ENCODE data around the gene SAAL1. TPM values are rescaled to one million over a fixed set of nuclear protein-coding genes. Genes with fewer than 3 reads are reported as not detected.

The SAAL1 gene
- total RNA-seq, 2 donors from 2014 or later = 11.8 to 18.6 TPM

- ATAC-seq (ENCODE audit: insufficient number of reproducible peaks, low FRiP score, low read depth) (no peak), DNase-seq (ENCODE audit: low spot score) (no peak)
- H3K27ac ChIP-seq = no peak overlapping the region
- TF ChIP-seq CTCF (IDR thresholded peaks at IDR 0.05) = no peak
- no peaks in the 10 kb centered on the region for H3K4me1 ChIP-seq (ENCODE audit: control insufficient read depth in 1 of 2, low read depth in 2 of 2)
- no peak overlapping the region for H3K4me3 ChIP-seq
- H3K36me3 ChIP-seq = peaks cover 8% of the 10 kb centered on the region
- no peaks in the 10 kb centered on the region for H3K27me3 ChIP-seq (replicated peaks; ENCODE audit: insufficient read depth)
- H3K9me3 ChIP-seq = no peaks in the 10 kb centered on the region
These were observed 24.3 kb downstream of the SAAL1 start for GRCh38 chr11:18081551-18081950.

GRCh38 chr11:18080451-18080850 is 25.4 kb downstream of the SAAL1 start:
- no peak overlapping the region for H3K27ac ChIP-seq
- no peak overlapping the region for H3K4me3 ChIP-seq
- peaks cover 8% of the 10 kb centered on the region for H3K36me3 ChIP-seq
- no peak for TF ChIP-seq CTCF (IDR thresholded peaks at IDR 0.05)
- no peaks in the 10 kb centered on the region for H3K27me3 ChIP-seq (replicated peaks; ENCODE audit: insufficient read depth)
- DNase-seq (ENCODE audit: low spot score) = no peak
- H3K4me1 ChIP-seq (ENCODE audit: control insufficient read depth in 1 of 2, low read depth in 2 of 2) = no peaks in the 10 kb centered on the region
- no peaks in the 10 kb centered on the region for H3K9me3 ChIP-seq
- ATAC-seq (ENCODE audit: insufficient number of reproducible peaks, low FRiP score, low read depth) = no peak

- no peak for DNase-seq (ENCODE audit: low spot score)
- Histone ChIP-seq H3K4me1 (ENCODE audit: control insufficient read depth in 1 of 2, low read depth in 2 of 2) (no peaks in the 10 kb centered on the region), H3K4me3 (no peak overlapping the region), H3K9me3 (no peaks in the 10 kb centered on the region), H3K27ac (no peak overlapping the region), H3K27me3 (replicated peaks; ENCODE audit: insufficient read depth) (no peaks in the 10 kb centered on the region), H3K36me3 (peaks cover 8% of the 10 kb centered on the region)
- no peak for ATAC-seq (ENCODE audit: insufficient number of reproducible peaks, low FRiP score, low read depth)
- TF ChIP-seq CTCF (IDR thresholded peaks at IDR 0.05) = no peak
These were observed 27.0 kb downstream of the SAAL1 start for GRCh38 chr11:18078909-18079308.

- H3K4me1 ChIP-seq (ENCODE audit: control insufficient read depth in 1 of 2, low read depth in 2 of 2) = no peaks in the 10 kb centered on the region
- no peak for TF ChIP-seq CTCF (IDR thresholded peaks at IDR 0.05)
- H3K4me3 ChIP-seq = no peak overlapping the region
- peaks cover 8% of the 10 kb centered on the region for H3K36me3 ChIP-seq
- H3K27ac ChIP-seq = no peak overlapping the region
- H3K27me3 ChIP-seq (replicated peaks; ENCODE audit: insufficient read depth) = no peaks in the 10 kb centered on the region
- no peaks in the 10 kb centered on the region for H3K9me3 ChIP-seq
- no peak for ATAC-seq (ENCODE audit: insufficient number of reproducible peaks, low FRiP score, low read depth)
- no peak for DNase-seq (ENCODE audit: low spot score)
These were observed 30.4 kb downstream of the SAAL1 start for GRCh38 chr11:18075444-18075843.

- no peak for ATAC-seq (ENCODE audit: insufficient number of reproducible peaks, low FRiP score, low read depth)
- Histone ChIP-seq H3K36me3 (no peaks in the 10 kb centered on the region), H3K4me1 (ENCODE audit: control insufficient read depth in 1 of 2, low read depth in 2 of 2) (peaks cover 0 to 4% of the 10 kb centered on the region in 2 donors), H3K9me3 (no peaks in the 10 kb centered on the region), H3K27ac (no peak overlapping the region), H3K27me3 (replicated peaks; ENCODE audit: insufficient read depth) (no peaks in the 10 kb centered on the region), H3K4me3 (no peak overlapping the region)
- no peak for DNase-seq (ENCODE audit: low spot score)
- TF ChIP-seq CTCF (IDR thresholded peaks at IDR 0.05) = no peak
These were observed 34.7 kb downstream of the SAAL1 start for GRCh38 chr11:18071098-18071705.

Data from thoracic aorta (tissue), 2 donors.